HCT116 (cell line): ENCODE data around the gene DDHD1. TPM values are rescaled to one million over a fixed set of nuclear protein-coding genes. Genes with fewer than 3 reads are reported as not detected.

Source experiments
- ATAC-seq: fragments of 200-7000 bp; cut with Tn5 transposase; 2 replicates; pipeline ENCODE4 v1.9.1; 2020; ENCODE audit warnings: mild to moderate bottlenecking, moderate library complexity
- BruUV-seq: library from RNA; stranded (reverse); fragments of 400-500 nt; replicated peaks from 2 replicates; lab custom pipeline; 2021; lab: Mats Ljungman, UMichigan
- CTCF ChIA-PET: fragments of 300-600 bp; sonication (Branson Sonifier 250); formaldehyde crosslinking; loops from one replicate; lab custom pipeline; 2021; ENCODE audit warnings: antibody characterized with exemption; lab: Charles Lee
- POLR2A ChIA-PET: fragments of 300-600, 350-600 bp; sonication (Branson Sonifier 250); formaldehyde crosslinking; loops from one replicate; lab custom pipeline; 2021; ENCODE audit warnings: antibody characterized with exemption; lab: Charles Lee
- RAD21 ChIA-PET, 2 experiments: fragments of 300-600 bp; sonication (Branson Sonifier 250); formaldehyde crosslinking; loops; one replicate each; lab custom pipeline; 2023; ENCODE audit warnings: low total read pairs in 2 of 2; ENCODE audit not compliant: uncharacterized antibody in 2 of 2, unreplicated experiment in 2 of 2, low non-redundant PET in 1 of 2; lab: Charles Lee
- DNase-seq: peaks from one replicate; pipeline ENCODE4 v3.0.0-alpha.2; 2010; ENCODE audit warnings: low read depth, low spot score
- H2AFZ ChIP-seq: fragments of 200-600 bp; shearing (Covaris generic), sonication (generic); 2 replicates; pipeline ENCODE4 v1.6.1; 2017; ENCODE audit warnings: low read depth, mixed run types, mixed read lengths, antibody characterized with exemption, low read length; ENCODE audit not compliant: poor library complexity, severe bottlenecking
- H3K27ac ChIP-seq: 2 replicates; pipeline ENCODE4 v1.5.1; 2012; ENCODE audit warnings: low read depth, low read length
- H3K27me3 ChIP-seq: fragments of 200-600 bp; sonication (generic); 2 replicates; pipeline ENCODE4 v1.6.1; 2016; ENCODE audit warnings: mixed run types, low read length, mixed read lengths; ENCODE audit not compliant: insufficient read depth
- H3K36me3 ChIP-seq, 2 experiments: fragments of 200-500 bp in 1 of 2; fragments of 200-600 bp in 1 of 2; sonication (Bioruptor generic) in 1 of 2; sonication (generic) in 1 of 2; 2 replicates each; pipeline versions ENCODE4 v1.5.1 to v1.6.1; 2014 to 2016; ENCODE audit warnings: low read length in 2 of 2, inconsistent platforms in 1 of 2, mixed read lengths in 1 of 2, mixed run types in 1 of 2; ENCODE audit not compliant: insufficient read depth in 2 of 2, control insufficient read depth in 1 of 2
- H3K4me1 ChIP-seq, 2 experiments: fragments of 200-600 bp in 1 of 2; sonication (generic) in 1 of 2; 2 replicates each; pipeline versions ENCODE4 v1.5.1 to v1.6.1; 2012 to 2017; ENCODE audit warnings: low read length in 2 of 2, inconsistent platforms in 1 of 2, mild to moderate bottlenecking in 1 of 2, mixed read lengths in 1 of 2, mixed run types in 1 of 2, moderate library complexity in 1 of 2; ENCODE audit not compliant: insufficient read depth in 2 of 2, control insufficient read depth in 1 of 2
- H3K4me2 ChIP-seq: fragments of 200-600 bp; sonication (generic); 2 replicates; pipeline ENCODE4 v1.6.1; 2017; ENCODE audit warnings: mixed run types, low read length, mixed read lengths
- H3K4me3 ChIP-seq, 2 experiments: fragments of 200-600 bp in 1 of 2; sonication (generic) in 1 of 2; replicated peaks in 1 of 2; 2 replicates each; pipeline ENCODE4 v1.5.1; 2011 to 2016; ENCODE audit warnings: low read length in 2 of 2, control low read depth in 1 of 2, low read depth in 1 of 2, mild to moderate bottlenecking in 1 of 2, mixed read lengths in 1 of 2, mixed run types in 1 of 2
- H3K79me2 ChIP-seq: fragments of 200-600 bp; sonication (generic); 2 replicates; pipeline ENCODE4 v1.6.1; 2017; ENCODE audit warnings: mild to moderate bottlenecking, mixed run types, low read length, moderate library complexity, mixed read lengths; ENCODE audit not compliant: insufficient read depth
- H3K9ac ChIP-seq: fragments of 200-600 bp; sonication (generic); 2 replicates; pipeline ENCODE4 v1.6.1; 2016; ENCODE audit warnings: low read length, mixed read lengths
- H3K9me2 ChIP-seq: fragments of 200-600 bp; sonication (generic), shearing (Covaris generic); 2 replicates; pipeline ENCODE4 v1.6.1; 2017; ENCODE audit warnings: mixed run types, mild to moderate bottlenecking, moderate library complexity; ENCODE audit not compliant: insufficient read depth
- H3K9me3 ChIP-seq, 2 experiments: fragments of 200-500 bp in 1 of 2; fragments of 200-600 bp in 1 of 2; sonication (Bioruptor generic) in 1 of 2; sonication (generic) in 1 of 2; 2 replicates each; pipeline ENCODE4 v1.6.1; 2014 to 2017; ENCODE audit warnings: low read length in 2 of 2, mixed read lengths in 2 of 2, inconsistent platforms in 1 of 2, low read depth in 1 of 2, mild to moderate bottlenecking in 1 of 2, mixed run types in 1 of 2, moderate library complexity in 1 of 2; ENCODE audit not compliant: control insufficient read depth in 1 of 2, insufficient read depth in 1 of 2
- H4K20me1 ChIP-seq: fragments of 200-600 bp; sonication (generic), shearing (Covaris generic); 2 replicates; pipeline ENCODE4 v1.6.1; 2017; ENCODE audit warnings: mixed run types, mild to moderate bottlenecking, moderate library complexity; ENCODE audit not compliant: insufficient read depth
- CEBPB ChIP-seq: IDR thresholded peaks from 2 replicates; pipeline ENCODE4 v1.6.1; 2012; ENCODE audit warnings: low read depth
- EGR1 ChIP-seq: IDR thresholded peaks from 2 replicates; pipeline ENCODE4 v1.6.1; 2012; ENCODE audit warnings: low read depth
- ELF1 ChIP-seq: IDR thresholded peaks from 2 replicates; pipeline ENCODE4 v1.6.1; 2012; ENCODE audit warnings: low read depth, borderline replicate concordance
- EZH2 ChIP-seq: fragments of 200-600 bp; sonication (generic); IDR thresholded peaks from 2 replicates; pipeline ENCODE4 v1.6.1; 2017; ENCODE audit warnings: antibody characterized with exemption, mixed run types
- EZH2phosphoT487 ChIP-seq: fragments of 200-600 bp; IDR thresholded peaks from 2 replicates; pipeline ENCODE4 v1.6.1; 2018; ENCODE audit warnings: antibody characterized with exemption, borderline replicate concordance
- JUND ChIP-seq: IDR thresholded peaks from 2 replicates; pipeline ENCODE4 v1.6.1; 2012
- POLR2AphosphoS5 ChIP-seq: IDR thresholded peaks from 2 replicates; pipeline ENCODE4 v1.6.1; 2011; ENCODE audit warnings: mild to moderate bottlenecking, low read depth, low read length, moderate library complexity
- RAD21 ChIP-seq: IDR thresholded peaks from 2 replicates; pipeline ENCODE4 v1.6.1; 2012; ENCODE audit warnings: low read depth, mild to moderate bottlenecking
- SIN3A ChIP-seq: IDR thresholded peaks from 2 replicates; pipeline ENCODE4 v1.6.1; 2012; ENCODE audit warnings: low read depth
- SP1 ChIP-seq: IDR thresholded peaks from 2 replicates; pipeline ENCODE4 v1.6.1; 2012; ENCODE audit warnings: low read depth
- TCF7L2 ChIP-seq: IDR thresholded peaks from 2 replicates; pipeline ENCODE4 v1.7.0; 2011; ENCODE audit warnings: borderline replicate concordance, inconsistent platforms; ENCODE audit not compliant: insufficient read depth, insufficient read length; ENCODE audit errors: extremely low read depth
- ZFX ChIP-seq: fragments of 450-650 bp; IDR thresholded peaks from 2 replicates; pipeline ENCODE4 v1.6.1; 2017
- ZNF274 ChIP-seq: fragments of 200-500 bp; sonication (Bioruptor generic); IDR thresholded peaks from 2 replicates; pipeline ENCODE4 v1.6.1; 2014; ENCODE audit warnings: mild to moderate bottlenecking, low read depth, low read length, inconsistent platforms
- intact Hi-C: fragments of 100-400 bp; cut with micrococcal nuclease; formaldehyde crosslinking; loops from 2 replicates; pipeline ENCODE4 v1.10.0; 2022
- total RNA-seq: library from RNA; stranded (reverse); gene quantifications from one replicate; pipeline ENCODE4 v1.2.1, GENCODE V29; 2021; ENCODE audit not compliant: unreplicated experiment
- TF ChIP-seq, protein P1 (sequence below): IDR thresholded peaks from 2 replicates; pipeline ENCODE4 v1.6.1; 2012
- TF ChIP-seq, protein P2 (sequence below): IDR thresholded peaks from 2 replicates; pipeline ENCODE4 v1.6.1; 2012

DDHD1 gene
- total RNA-seq, 1 experiment from 2014 or later: 26.9 TPM

- no peaks in the 10 kb centered on the region for H3K79me2 ChIP-seq
- no peaks in the 10 kb centered on the region for H4K20me1 ChIP-seq
- no peak overlapping the region for H3K4me2 ChIP-seq
- H2AFZ ChIP-seq: no peak overlapping the region
- no peaks in the 10 kb centered on the region for H3K9me2 ChIP-seq
- H3K4me1 ChIP-seq: no peaks in the 10 kb centered on the region
- H3K4me3 ChIP-seq: no peak overlapping the region
- no peaks in the 10 kb centered on the region for H3K9me3 ChIP-seq
- ATAC-seq (no peak), DNase-seq (no peak)
- no peaks in the 10 kb centered on the region for H3K36me3 ChIP-seq
- ChIA-PET RAD21 (no interaction called here), POLR2A (no interaction called here), CTCF (no interaction called here)
- no peaks in the 10 kb centered on the region for H3K27me3 ChIP-seq
- no TSS peak for BruUV-seq
- intact Hi-C loops: no loop called here
- no peak for TF ChIP-seq TCF7L2
- H3K27ac ChIP-seq: no peak overlapping the region
- no peak overlapping the region for H3K9ac ChIP-seq
These were observed 165.0 kb downstream of the DDHD1 start for GRCh38 chr14:52988139-52988538.

- no peak overlapping the region for H3K4me2 ChIP-seq
- no peak for ATAC-seq
- intact Hi-C loops: no loop called here
- RAD21 ChIA-PET: no interaction called here
- TF ChIP-seq JUND (no peak), EZH2phosphoT487 (no peak), CEBPB (no peak), SIN3A (no peak), ELF1 (no peak), POLR2AphosphoS5 (no peak), EZH2 (no peak), RAD21 (no peak), ZNF274 (no peak), EGR1 (no peak), SP1 (no peak), ZFX (no peak)
- TF ChIP-seq, protein P1, sequence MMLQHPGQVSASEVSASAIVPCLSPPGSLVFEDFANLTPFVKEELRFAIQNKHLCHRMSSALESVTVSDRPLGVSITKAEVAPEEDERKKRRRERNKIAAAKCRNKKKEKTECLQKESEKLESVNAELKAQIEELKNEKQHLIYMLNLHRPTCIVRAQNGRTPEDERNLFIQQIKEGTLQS: no peak
- TF ChIP-seq, protein P2, sequence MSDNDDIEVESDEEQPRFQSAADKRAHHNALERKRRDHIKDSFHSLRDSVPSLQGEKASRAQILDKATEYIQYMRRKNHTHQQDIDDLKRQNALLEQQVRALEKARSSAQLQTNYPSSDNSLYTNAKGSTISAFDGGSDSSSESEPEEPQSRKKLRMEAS: no peak
- H2AFZ ChIP-seq: no peak overlapping the region
- POLR2A ChIA-PET: no interaction called here
- H3K36me3 ChIP-seq: no peaks in the 10 kb centered on the region
- H3K4me1 ChIP-seq: no peaks in the 10 kb centered on the region
- H3K79me2 ChIP-seq: no peaks in the 10 kb centered on the region
- CTCF ChIA-PET: no interaction called here
- H3K27me3 ChIP-seq: no peaks in the 10 kb centered on the region
- H4K20me1 ChIP-seq: no peaks in the 10 kb centered on the region
- no peaks in the 10 kb centered on the region for H3K9me2 ChIP-seq
- H3K9me3 ChIP-seq: no peaks in the 10 kb centered on the region
- no peak overlapping the region for H3K27ac ChIP-seq
- BruUV-seq: no TSS peak
- DNase-seq: no peak
- no peak overlapping the region for H3K4me3 ChIP-seq
- no peak overlapping the region for H3K9ac ChIP-seq
These were observed 165.6 kb downstream of the DDHD1 start for GRCh38 chr14:52987514-52987913.
